H1 (cell line): ENCODE data around the gene GSTA1. TPM values are rescaled to one million over a fixed set of nuclear protein-coding genes. Genes with fewer than 3 reads are reported as not detected.
"Not testable (repeated sequence)": the region's sequence is repeated elsewhere in the genome, so short reads cannot be mapped to it uniquely, and the experiment has no call there.

Experiments
- CTCF ChIA-PET: fragments of 300-600 bp; sonication (Branson Sonifier 250); formaldehyde crosslinking; loops from one replicate; lab custom pipeline; 2021; ENCODE audit not compliant: partially characterized antibody; lab: Charles Lee
- POLR2A ChIA-PET: fragments of 300-600 bp; sonication (Branson Sonifier 250); formaldehyde crosslinking; loops from one replicate; lab custom pipeline; 2021; ENCODE audit warnings: inconsistent platforms; ENCODE audit not compliant: partially characterized antibody; lab: Charles Lee
- DNase-seq, 2 experiments: peaks; one replicate each; pipeline versions ENCODE4 v3.0.0 to v3.0.0-alpha.2; 2010 to 2022; ENCODE audit warnings: low spot score in 2 of 2, low read depth in 1 of 2, mixed read lengths in 1 of 2
- FAIRE-seq: peaks from 2 replicates; lab custom pipeline; 2011; peaks lifted over from hg19 to GRCh38; lab: Jason Lieb, UNC
- H2AFZ ChIP-seq: 2 replicates; pipeline ENCODE4 v1.8.1; 2012; ENCODE audit warnings: low read length, inconsistent platforms
- H2AK5ac ChIP-seq: 2 replicates; pipeline ENCODE4 v1.6.1; 2013; ENCODE audit warnings: low read depth, low read length
- H2BK120ac ChIP-seq: replicated peaks from 2 replicates; pipeline ENCODE3; 2013; ENCODE audit warnings: low read depth, low read length, inconsistent platforms
- H2BK12ac ChIP-seq: 2 replicates; pipeline ENCODE4 v1.6.1; 2013; ENCODE audit warnings: low read depth, low read length
- H2BK15ac ChIP-seq: 2 replicates; pipeline ENCODE4 v1.6.1; 2013; ENCODE audit warnings: low read length
- H2BK20ac ChIP-seq: 2 replicates; pipeline ENCODE4 v1.6.1; 2013; ENCODE audit warnings: low read length
- H2BK5ac ChIP-seq: 2 replicates; pipeline ENCODE4 v1.6.1; 2013; ENCODE audit warnings: low read depth, low read length
- H3K14ac ChIP-seq: 2 replicates; pipeline ENCODE4 v1.6.1; 2013; ENCODE audit warnings: inconsistent platforms; ENCODE audit not compliant: insufficient read length
- H3K18ac ChIP-seq: 2 replicates; pipeline ENCODE4 v1.6.1; 2013; ENCODE audit warnings: low read length; ENCODE audit errors: extremely low read depth
- H3K23ac ChIP-seq: 2 replicates; pipeline ENCODE4 v1.6.1; 2013; ENCODE audit warnings: inconsistent platforms; ENCODE audit not compliant: insufficient read length
- H3K23me2 ChIP-seq: 2 replicates; pipeline ENCODE4 v1.6.1; 2013; ENCODE audit warnings: low read depth, low read length
- H3K27ac ChIP-seq: 2 replicates; pipeline ENCODE4 v1.6.1; 2011; ENCODE audit warnings: low read depth, low read length, inconsistent platforms
- H3K27me3 ChIP-seq, 4 experiments: replicated peaks in 1 of 4; 1 replicate in 1 of 4; 2 replicates in 3 of 4; pipeline versions ENCODE4 v1.6.1 to v1.8.1; 2011 to 2013; ENCODE audit warnings: low read length in 3 of 4, mild to moderate bottlenecking in 3 of 4, inconsistent platforms in 2 of 4, mixed read lengths in 2 of 4, moderate library complexity in 1 of 4; ENCODE audit not compliant: control insufficient read depth in 3 of 4, insufficient read depth in 3 of 4; ENCODE audit errors: extremely low read depth in 1 of 4
- H3K36me3 ChIP-seq, 4 experiments: 2 replicates each; pipeline versions ENCODE4 v1.6.1 to v1.8.1; 2011 to 2013; ENCODE audit warnings: mild to moderate bottlenecking in 4 of 4, low read length in 3 of 4, moderate library complexity in 2 of 4, control low read depth in 1 of 4, inconsistent platforms in 1 of 4; ENCODE audit not compliant: insufficient read depth in 4 of 4, control insufficient read depth in 2 of 4
- H3K4ac ChIP-seq: replicated peaks from 2 replicates; pipeline ENCODE3; 2013; ENCODE audit warnings: low read length, low read depth, mixed read lengths, inconsistent platforms; ENCODE audit not compliant: insufficient read length
- H3K4me1 ChIP-seq, 4 experiments: replicated peaks in 1 of 4; 1 replicate in 1 of 4; 2 replicates in 3 of 4; pipeline versions ENCODE4 v1.6.1 to v1.8.1; 2011 to 2013; ENCODE audit warnings: low read length in 3 of 4, inconsistent platforms in 2 of 4, mixed read lengths in 1 of 4; ENCODE audit not compliant: insufficient read depth in 4 of 4, control insufficient read depth in 3 of 4
- H3K4me2 ChIP-seq, 2 experiments: 2 replicates each; pipeline versions ENCODE4 v1.6.1 to v1.8.1; 2011 to 2013; ENCODE audit warnings: low read depth in 2 of 2, low read length in 2 of 2, control low read depth in 1 of 2, inconsistent platforms in 1 of 2, mild to moderate bottlenecking in 1 of 2; ENCODE audit not compliant: insufficient read depth in 1 of 2
- H3K4me3 ChIP-seq, 4 experiments: fragments of 200-600, 300-600 bp in 1 of 4; sonication (generic), shearing (Covaris generic), sonication (Bioruptor Twin) in 1 of 4; 2 replicates each; pipeline versions ENCODE4 v1.5.1 to v1.8.1; 2011 to 2016; ENCODE audit warnings: low read length in 4 of 4, low read depth in 3 of 4, control low read depth in 2 of 4, inconsistent platforms in 2 of 4, mild to moderate bottlenecking in 2 of 4, mixed read lengths in 1 of 4, moderate library complexity in 1 of 4; ENCODE audit not compliant: insufficient read depth in 2 of 4; ENCODE audit errors: extremely low read depth in 1 of 4
- H3K56ac ChIP-seq: replicated peaks from 2 replicates; pipeline ENCODE3; 2013; ENCODE audit warnings: low read depth, mild to moderate bottlenecking, mixed read lengths, low read length, inconsistent platforms; ENCODE audit not compliant: insufficient read length
- H3K79me1 ChIP-seq: 2 replicates; pipeline ENCODE4 v1.6.1; 2013; ENCODE audit warnings: low read depth, low read length, control low read depth
- H3K79me2 ChIP-seq, 2 experiments: 2 replicates each; pipeline versions ENCODE4 v1.6.1 to v1.8.1; 2012 to 2013; ENCODE audit warnings: low read length in 2 of 2, mild to moderate bottlenecking in 2 of 2, inconsistent platforms in 1 of 2; ENCODE audit not compliant: insufficient read depth in 2 of 2, control insufficient read depth in 1 of 2
- H3K9ac ChIP-seq, 4 experiments: replicated peaks in 1 of 4; 1 replicate in 1 of 4; 2 replicates in 3 of 4; pipeline versions ENCODE4 v1.6.1 to v1.8.1; 2011 to 2013; ENCODE audit warnings: low read depth in 3 of 4, low read length in 3 of 4, control low read depth in 2 of 4, mild to moderate bottlenecking in 2 of 4, moderate library complexity in 2 of 4, inconsistent platforms in 1 of 4; ENCODE audit errors: extremely low read depth in 1 of 4
- H3K9me3 ChIP-seq, 2 experiments: 2 replicates each; pipeline versions ENCODE4 v1.6.1 to v1.8.1; 2012 to 2013; ENCODE audit warnings: mild to moderate bottlenecking in 2 of 2, moderate library complexity in 2 of 2, control low read depth in 1 of 2, inconsistent platforms in 1 of 2, low read depth in 1 of 2, low read length in 1 of 2, mixed read lengths in 1 of 2; ENCODE audit not compliant: insufficient read depth in 2 of 2
- H4K20me1 ChIP-seq, 2 experiments: replicated peaks in 1 of 2; 2 replicates each; pipeline versions ENCODE3 to v1.8.1; 2011 to 2013; ENCODE audit warnings: inconsistent platforms in 2 of 2, low read length in 2 of 2, mild to moderate bottlenecking in 1 of 2; ENCODE audit not compliant: insufficient read depth in 2 of 2, control insufficient read depth in 1 of 2
- H4K5ac ChIP-seq: 2 replicates; pipeline ENCODE4 v1.6.1; 2013; ENCODE audit warnings: low read length, low read depth, mixed read lengths, inconsistent platforms; ENCODE audit not compliant: insufficient read length
- H4K8ac ChIP-seq: 2 replicates; pipeline ENCODE4 v1.8.0; 2013; ENCODE audit warnings: mild to moderate bottlenecking, moderate library complexity, low read length, inconsistent platforms; ENCODE audit not compliant: insufficient read depth; ENCODE audit errors: extremely low read depth
- H4K91ac ChIP-seq: replicated peaks from 2 replicates; pipeline ENCODE3; 2013; ENCODE audit warnings: low read length, mixed read lengths, inconsistent platforms; ENCODE audit not compliant: insufficient read length
- WGBS, 2 experiments: shearing (Covaris generic) in 1 of 2; methylation state at CpG; one replicate each; pipeline versions ENCODE4 v1.1.6 to v1.1.7; 2013 to 2015; ENCODE audit warnings: low lambda C conversion rate in 2 of 2, mixed read lengths in 2 of 2, inconsistent platforms in 1 of 2, low coverage in 1 of 2, missing lambda C conversion rate in 1 of 2; ENCODE audit not compliant: insufficient replicate concordance in 2 of 2, insufficient coverage in 1 of 2, insufficient read length in 1 of 2; ENCODE audit errors: extremely low coverage in 1 of 2, missing lambda C conversion rate in 1 of 2; 5-methylcytosine and 5-hydroxymethylcytosine counted together
- polyA plus RNA-seq, 7 experiments: library from polyadenylated mRNA; depleted of rRNA in 3 of 7; stranded (reverse) in 5 of 7; unstranded in 2 of 7; fragments of >200 nt in 5 of 7; fragments of 200-250 nt in 2 of 7; gene quantifications; 1 replicate in 5 of 7; 2 replicates in 1 of 7; 4 replicates in 1 of 7; pipeline versions ENCODE4 v1.2.1 to v1.2.3, GENCODE V29; 2011 to 2013; ENCODE audit warnings: missing spikeins in 2 of 7, mixed read lengths in 2 of 7
- total RNA-seq: library from RNA; stranded (reverse); fragmentation: NEBNext Ultra II Directional; extraction: Animal tissue kit (Norgen Biotek cat#: 25700); gene quantifications from 2 replicates; pipeline ENCODE4 v1.2.1, GENCODE V29; 2021

Gene GSTA1
- total and polyA plus RNA-seq, 2 of the 8 experiments (the other 6 are each of a cell fraction or from before 2014, with no cell fraction given) = 0.08 TPM; not detected in 1

GRCh38 chr6:52809777-52810176 lies 6.2 kb upstream of the GSTA1 start:
- H2BK120ac ChIP-seq, H2BK20ac ChIP-seq, H3K79me2 ChIP-seq, H4K5ac ChIP-seq, DNase-seq, H4K91ac ChIP-seq, H3K4me1 ChIP-seq, H4K20me1 ChIP-seq, H2AFZ ChIP-seq, H3K4me3 ChIP-seq, H3K9me3 ChIP-seq, H4K8ac ChIP-seq, H3K23me2 ChIP-seq, H3K36me3 ChIP-seq, H3K79me1 ChIP-seq, H3K56ac ChIP-seq, H3K23ac ChIP-seq, H2BK5ac ChIP-seq, H3K14ac ChIP-seq, H2AK5ac ChIP-seq, H3K18ac ChIP-seq, POLR2A ChIA-PET, H3K4ac ChIP-seq, FAIRE-seq, H3K27me3 ChIP-seq, H3K4me2 ChIP-seq, H2BK12ac ChIP-seq, H2BK15ac ChIP-seq, H3K27ac ChIP-seq, H3K9ac ChIP-seq: not testable (repeated sequence)
- CTCF ChIA-PET = interaction anchor here (0.6 to 1.0 kb wide), 2 partner anchors 95 to 146 kb away, joined by 4 read pairs; no protein-coding TSS in a partner anchor
- WGBS, 2 experiments = 79% methylated on average over 4 of the region's 4 CpGs; no CpG with 5 or more reads in 1 of the 2 experiments
